Liver (tissue), 9 donors: ENCODE measurements around the gene KCNQ5. TPM values are rescaled to one million over a fixed set of nuclear protein-coding genes. Genes with fewer than 3 reads are reported as not detected.

Experiments
- DNase-seq: peaks from one replicate; pipeline ENCODE4 v3.0.0-alpha.2; 2017; ENCODE audit warnings: low spot score
- H3K27ac ChIP-seq, 2 donors: one replicate each; pipeline ENCODE4 v1.7.0; 2013; ENCODE audit warnings: inconsistent platforms in 2 of 2, low read length in 2 of 2, control low read depth in 1 of 2, low read depth in 1 of 2, mild to moderate bottlenecking in 1 of 2
- H3K27me3 ChIP-seq, 4 donors: one replicate each; pipeline versions ENCODE4 v1.6.1 to v1.7.0; 2013; ENCODE audit warnings: low read length in 3 of 4, inconsistent platforms in 1 of 4, mild to moderate bottlenecking in 1 of 4, moderate library complexity in 1 of 4; ENCODE audit not compliant: control insufficient read depth in 4 of 4, insufficient read depth in 4 of 4
- H3K36me3 ChIP-seq, 4 donors: one replicate each; pipeline versions ENCODE4 v1.6.1 to v1.7.0; 2013; ENCODE audit warnings: low read length in 3 of 4, mild to moderate bottlenecking in 3 of 4, low read depth in 1 of 4, moderate library complexity in 1 of 4; ENCODE audit not compliant: control insufficient read depth in 4 of 4, insufficient read depth in 3 of 4
- H3K4me1 ChIP-seq, 4 donors: one replicate each; pipeline versions ENCODE4 v1.6.1 to v1.7.0; 2013; ENCODE audit warnings: low read length in 3 of 4, mild to moderate bottlenecking in 3 of 4, moderate library complexity in 1 of 4; ENCODE audit not compliant: control insufficient read depth in 4 of 4, insufficient read depth in 4 of 4
- H3K4me3 ChIP-seq, 3 donors: one replicate each; pipeline versions ENCODE4 v1.6.1 to v1.7.0; 2013; ENCODE audit warnings: low read length in 3 of 3, control low read depth in 1 of 3, low read depth in 1 of 3, mild to moderate bottlenecking in 1 of 3
- H3K9ac ChIP-seq, 2 donors: one replicate each; pipeline ENCODE4 v1.7.0; 2013; ENCODE audit warnings: low read length in 2 of 2, mild to moderate bottlenecking in 2 of 2, moderate library complexity in 2 of 2, control low read depth in 1 of 2, low read depth in 1 of 2
- H3K9me3 ChIP-seq, 4 donors: one replicate each; pipeline versions ENCODE4 v1.6.1 to v1.7.0; 2013; ENCODE audit warnings: low read length in 3 of 4; ENCODE audit not compliant: control insufficient read depth in 4 of 4
- EGR1 ChIP-seq, 2 donors: IDR thresholded peaks; 2 replicates each; pipeline ENCODE4 v1.6.1; 2016 to 2018; ENCODE audit warnings: antibody characterized with exemption in 2 of 2, low read depth in 2 of 2
- FOXA2 ChIP-seq: IDR thresholded peaks from 2 replicates; pipeline ENCODE4 v1.6.1; 2016; ENCODE audit warnings: antibody characterized with exemption
- GABPA ChIP-seq, 2 donors: IDR thresholded peaks in 1 of 2; conservative IDR thresholded peaks in 1 of 2; 2 replicates each; pipeline ENCODE4 v1.6.1; 2016; ENCODE audit warnings: antibody characterized with exemption in 2 of 2, mild to moderate bottlenecking in 1 of 2, moderate library complexity in 1 of 2
- HNF4A ChIP-seq, 2 donors: conservative IDR thresholded peaks; 2 replicates each; pipeline ENCODE4 v1.6.1; 2016; ENCODE audit warnings: antibody characterized with exemption in 2 of 2, mild to moderate bottlenecking in 2 of 2
- HNF4G ChIP-seq: IDR thresholded peaks from 2 replicates; pipeline ENCODE4 v1.6.1; 2016; ENCODE audit warnings: antibody characterized with exemption
- NR2F2 ChIP-seq: IDR thresholded peaks from 2 replicates; pipeline ENCODE4 v1.6.1; 2016; ENCODE audit warnings: antibody characterized with exemption
- RAD21 ChIP-seq, 2 donors: IDR thresholded peaks; 2 replicates each; pipeline ENCODE4 v1.6.1; 2016; ENCODE audit warnings: antibody characterized with exemption in 2 of 2, mild to moderate bottlenecking in 2 of 2
- RXRA ChIP-seq, 2 donors: IDR thresholded peaks; 2 replicates each; pipeline ENCODE4 v1.6.1; 2017 to 2018; ENCODE audit warnings: antibody characterized with exemption in 2 of 2, mild to moderate bottlenecking in 1 of 2
- SP1 ChIP-seq: IDR thresholded peaks from 2 replicates; pipeline ENCODE4 v1.6.1; 2018; ENCODE audit warnings: antibody characterized with exemption, mild to moderate bottlenecking
- YY1 ChIP-seq: IDR thresholded peaks from 2 replicates; pipeline ENCODE4 v1.6.1; 2016; ENCODE audit warnings: antibody characterized with exemption, mild to moderate bottlenecking
- WGBS: extraction: QIAGEN DNeasy Blood & Tissue Kit; methylation state at CpG from one replicate; pipeline ENCODE4 v1.1.7; 2013; 5-methylcytosine and 5-hydroxymethylcytosine counted together
- polyA plus RNA-seq, 2 donors: library from polyadenylated mRNA; stranded (reverse) in 1 of 2; unstranded in 1 of 2; fragments of 200-250 nt in 1 of 2; fragments of >200 nt in 1 of 2; fragmentation: Nextera tagmentation in 1 of 2; extraction: Ambion mirVana in 1 of 2; gene quantifications; one replicate each; pipeline versions ENCODE4 v1.2.1 to v1.2.3, GENCODE V29; 2013 to 2015
- total RNA-seq, 2 donors: library from RNA; depleted of rRNA; stranded (reverse); fragments of >200 nt; gene quantifications; one replicate each; pipeline ENCODE4 v1.2.3, GENCODE V29; 2014
- TF ChIP-seq, protein P1 (sequence below): IDR thresholded peaks from 2 replicates; pipeline ENCODE4 v1.6.1; 2016; ENCODE audit warnings: antibody characterized with exemption
- TF ChIP-seq, protein P2 (sequence below): fragments of 150-350 bp; IDR thresholded peaks from 2 replicates; pipeline ENCODE4 v1.5.1; 2017; ENCODE audit warnings: improper control_type of control experiment, low read depth, low read length; ENCODE audit not compliant: missing input control
- TF ChIP-seq, protein P3 (sequence below): IDR thresholded peaks from 2 replicates; pipeline ENCODE4 v1.6.1; 2016; ENCODE audit warnings: antibody characterized with exemption
- TF ChIP-seq, protein P4 (sequence below): IDR thresholded peaks from 2 replicates; pipeline ENCODE4 v1.6.1; 2016; ENCODE audit warnings: antibody characterized with exemption, mild to moderate bottlenecking
- donor health status: healthy.
- donor health status: healthy.
- donor health status: healthy.
- donor health status: healthy.
- donor health status: healthy.

KCNQ5 gene
- total and polyA plus RNA-seq, 4 donors, result 0.02 to 1.1 (median 0.15) TPM

DNA sequence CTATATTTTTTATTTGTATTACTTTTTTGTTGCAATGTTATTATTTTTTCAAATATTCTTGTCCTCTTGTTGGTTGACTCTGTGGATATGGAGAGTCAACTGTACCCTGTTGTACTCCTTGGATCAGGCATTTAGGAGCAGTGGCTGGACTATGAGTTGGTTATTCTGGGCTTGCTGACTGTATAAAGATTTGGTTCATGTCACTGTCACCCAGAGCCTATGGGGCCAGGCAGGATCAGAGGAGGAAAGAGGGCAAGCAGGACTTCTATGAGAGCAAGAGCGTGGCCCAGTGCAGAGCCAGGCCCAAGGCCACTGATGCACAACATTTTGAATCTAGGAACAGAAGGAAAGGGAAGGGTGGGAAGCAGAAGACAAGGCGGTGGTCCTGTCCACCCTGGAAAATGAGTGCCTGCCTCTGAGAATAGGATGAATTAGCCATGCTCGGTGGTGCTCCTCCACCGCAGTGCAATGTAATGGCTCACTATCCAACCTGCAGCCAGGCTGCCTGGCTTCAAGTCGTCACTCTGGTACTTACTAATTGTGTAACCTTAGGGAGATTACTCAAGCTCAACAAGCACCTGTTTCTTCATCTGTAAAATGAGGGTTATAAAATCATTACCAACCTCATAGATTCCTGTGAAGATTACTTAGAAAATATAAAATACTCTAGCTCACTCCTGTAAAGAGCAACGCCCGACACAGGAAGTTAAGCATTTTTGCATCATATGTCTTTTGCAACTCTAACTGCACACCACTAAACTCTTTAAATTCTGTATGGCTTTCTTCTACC lies 192.1 kb downstream of the KCNQ5 start (continued):
- no peak for TF ChIP-seq HNF4G

DNA sequence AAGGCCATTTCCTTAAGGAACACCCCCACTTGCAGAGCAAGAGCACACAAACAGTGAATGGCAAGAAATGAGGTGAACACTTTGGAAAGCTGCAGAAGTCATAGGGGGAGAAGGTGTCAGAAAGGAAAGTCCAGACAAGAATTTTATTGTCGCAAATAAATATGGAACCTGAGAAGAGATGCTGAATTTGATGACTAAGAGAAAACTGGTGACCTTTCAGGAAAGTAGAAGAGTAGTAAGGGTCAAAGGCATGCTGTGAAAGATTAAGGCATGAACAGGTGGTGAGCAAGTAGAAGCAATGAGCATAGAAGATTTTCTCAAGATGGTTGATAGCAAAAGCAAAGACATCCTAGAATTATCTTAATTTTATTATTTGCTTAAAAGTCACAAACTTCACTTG lies 194.2 kb downstream of the KCNQ5 start:
- no peak for DNase-seq
- no peaks in the 10 kb centered on the region for H3K36me3 ChIP-seq
- no peaks in the 10 kb centered on the region for H3K27me3 ChIP-seq
- no peak overlapping the region for H3K27ac ChIP-seq
- no peak for TF ChIP-seq EGR1 (IDR thresholded peaks at IDR 0.05; ENCODE audit: low read depth in 2 of 2)
- no peak for TF ChIP-seq FOXA2
- TF ChIP-seq, protein P1, sequence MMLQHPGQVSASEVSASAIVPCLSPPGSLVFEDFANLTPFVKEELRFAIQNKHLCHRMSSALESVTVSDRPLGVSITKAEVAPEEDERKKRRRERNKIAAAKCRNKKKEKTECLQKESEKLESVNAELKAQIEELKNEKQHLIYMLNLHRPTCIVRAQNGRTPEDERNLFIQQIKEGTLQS, result no peak
- TF ChIP-seq HNF4A (conservative IDR thresholded peaks at IDR 0.05), result no peak
- TF ChIP-seq NR2F2, result no peak
- TF ChIP-seq HNF4G, result no peak
- TF ChIP-seq, protein P2, sequence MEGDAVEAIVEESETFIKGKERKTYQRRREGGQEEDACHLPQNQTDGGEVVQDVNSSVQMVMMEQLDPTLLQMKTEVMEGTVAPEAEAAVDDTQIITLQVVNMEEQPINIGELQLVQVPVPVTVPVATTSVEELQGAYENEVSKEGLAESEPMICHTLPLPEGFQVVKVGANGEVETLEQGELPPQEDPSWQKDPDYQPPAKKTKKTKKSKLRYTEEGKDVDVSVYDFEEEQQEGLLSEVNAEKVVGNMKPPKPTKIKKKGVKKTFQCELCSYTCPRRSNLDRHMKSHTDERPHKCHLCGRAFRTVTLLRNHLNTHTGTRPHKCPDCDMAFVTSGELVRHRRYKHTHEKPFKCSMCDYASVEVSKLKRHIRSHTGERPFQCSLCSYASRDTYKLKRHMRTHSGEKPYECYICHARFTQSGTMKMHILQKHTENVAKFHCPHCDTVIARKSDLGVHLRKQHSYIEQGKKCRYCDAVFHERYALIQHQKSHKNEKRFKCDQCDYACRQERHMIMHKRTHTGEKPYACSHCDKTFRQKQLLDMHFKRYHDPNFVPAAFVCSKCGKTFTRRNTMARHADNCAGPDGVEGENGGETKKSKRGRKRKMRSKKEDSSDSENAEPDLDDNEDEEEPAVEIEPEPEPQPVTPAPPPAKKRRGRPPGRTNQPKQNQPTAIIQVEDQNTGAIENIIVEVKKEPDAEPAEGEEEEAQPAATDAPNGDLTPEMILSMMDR, result no peak
- TF ChIP-seq, protein P3, sequence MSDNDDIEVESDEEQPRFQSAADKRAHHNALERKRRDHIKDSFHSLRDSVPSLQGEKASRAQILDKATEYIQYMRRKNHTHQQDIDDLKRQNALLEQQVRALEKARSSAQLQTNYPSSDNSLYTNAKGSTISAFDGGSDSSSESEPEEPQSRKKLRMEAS, result no peak
- TF ChIP-seq, protein P4, sequence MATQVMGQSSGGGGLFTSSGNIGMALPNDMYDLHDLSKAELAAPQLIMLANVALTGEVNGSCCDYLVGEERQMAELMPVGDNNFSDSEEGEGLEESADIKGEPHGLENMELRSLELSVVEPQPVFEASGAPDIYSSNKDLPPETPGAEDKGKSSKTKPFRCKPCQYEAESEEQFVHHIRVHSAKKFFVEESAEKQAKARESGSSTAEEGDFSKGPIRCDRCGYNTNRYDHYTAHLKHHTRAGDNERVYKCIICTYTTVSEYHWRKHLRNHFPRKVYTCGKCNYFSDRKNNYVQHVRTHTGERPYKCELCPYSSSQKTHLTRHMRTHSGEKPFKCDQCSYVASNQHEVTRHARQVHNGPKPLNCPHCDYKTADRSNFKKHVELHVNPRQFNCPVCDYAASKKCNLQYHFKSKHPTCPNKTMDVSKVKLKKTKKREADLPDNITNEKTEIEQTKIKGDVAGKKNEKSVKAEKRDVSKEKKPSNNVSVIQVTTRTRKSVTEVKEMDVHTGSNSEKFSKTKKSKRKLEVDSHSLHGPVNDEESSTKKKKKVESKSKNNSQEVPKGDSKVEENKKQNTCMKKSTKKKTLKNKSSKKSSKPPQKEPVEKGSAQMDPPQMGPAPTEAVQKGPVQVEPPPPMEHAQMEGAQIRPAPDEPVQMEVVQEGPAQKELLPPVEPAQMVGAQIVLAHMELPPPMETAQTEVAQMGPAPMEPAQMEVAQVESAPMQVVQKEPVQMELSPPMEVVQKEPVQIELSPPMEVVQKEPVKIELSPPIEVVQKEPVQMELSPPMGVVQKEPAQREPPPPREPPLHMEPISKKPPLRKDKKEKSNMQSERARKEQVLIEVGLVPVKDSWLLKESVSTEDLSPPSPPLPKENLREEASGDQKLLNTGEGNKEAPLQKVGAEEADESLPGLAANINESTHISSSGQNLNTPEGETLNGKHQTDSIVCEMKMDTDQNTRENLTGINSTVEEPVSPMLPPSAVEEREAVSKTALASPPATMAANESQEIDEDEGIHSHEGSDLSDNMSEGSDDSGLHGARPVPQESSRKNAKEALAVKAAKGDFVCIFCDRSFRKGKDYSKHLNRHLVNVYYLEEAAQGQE, result no peak
- no peak for TF ChIP-seq RAD21 (IDR thresholded peaks at IDR 0.05)
- no peak for TF ChIP-seq SP1
- no peak for TF ChIP-seq GABPA (IDR thresholded peaks at IDR 0.05 in 1 of 2, conservative IDR thresholded peaks at IDR 0.05 in 1 of 2)
- TF ChIP-seq RXRA (IDR thresholded peaks at IDR 0.05), result no peak
- no peak for TF ChIP-seq YY1
- H3K9me3 ChIP-seq, result no peaks in the 10 kb centered on the region
- no peak overlapping the region for H3K9ac ChIP-seq
- WGBS, result 95% methylated on average over 1 of the region's 1 CpG
- no peaks in the 10 kb centered on the region for H3K4me1 ChIP-seq
- no peak overlapping the region for H3K4me3 ChIP-seq

DNA sequence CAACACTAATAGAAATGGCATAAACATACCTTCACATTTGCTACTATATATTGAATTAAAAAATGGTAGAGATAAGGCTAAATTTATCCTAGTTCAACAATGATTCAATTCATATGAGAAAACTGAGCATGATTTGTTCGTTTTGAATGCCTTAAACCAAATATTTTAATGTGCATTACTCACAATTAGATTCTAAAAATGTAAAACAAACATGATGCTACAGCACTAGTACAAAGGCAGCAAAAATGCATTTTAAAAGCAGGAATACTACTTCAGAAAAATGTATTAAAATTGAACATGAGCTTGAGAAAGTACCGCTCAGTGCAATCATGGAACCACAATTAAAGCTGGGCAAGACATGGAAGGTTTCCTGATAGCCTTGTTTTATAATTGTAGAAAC lies 195.3 kb downstream of the KCNQ5 start:
- Histone ChIP-seq H3K27me3 (no peaks in the 10 kb centered on the region), H3K4me1 (no peaks in the 10 kb centered on the region), H3K9me3 (no peaks in the 10 kb centered on the region), H3K4me3 (no peak overlapping the region), H3K27ac (no peak overlapping the region), H3K9ac (no peak overlapping the region), H3K36me3 (no peaks in the 10 kb centered on the region)
- no peak for DNase-seq
- TF ChIP-seq GABPA (IDR thresholded peaks at IDR 0.05 in 1 of 2, conservative IDR thresholded peaks at IDR 0.05 in 1 of 2) (no peak), HNF4G (no peak)
- TF ChIP-seq, protein P2, result no peak
- 63% methylated on average over 2 of the region's 2 CpGs for WGBS
